Measurements from ENCODE around the gene LPIN3. TPM values are rescaled to one million over a fixed set of nuclear protein-coding genes. Genes with fewer than 3 reads are reported as not detected.

The LPIN3 gene
- polyA plus RNA-seq, 3 donors = 0.01 TPM; not detected in 2

GRCh38 chr20:41393705-41394066 lies 53.1 kb downstream of the LPIN3 start:
- no peaks in the 10 kb centered on the region for H4K20me1 ChIP-seq (ENCODE audit: insufficient read depth, low read length)
- no peak for DNase-seq
- Mint-ChIP-seq H3K36me3 (no peaks in the 10 kb centered on the region), H3K4me1 (peaks cover 2% of the 10 kb centered on the region), H3K9me3 (no peaks in the 10 kb centered on the region), H3K27ac (no peak overlapping the region), H3K27me3 (ENCODE audit: low read depth in 3 of 3) (peaks cover 6 to 10% (median 6%) of the 10 kb centered on the region in 3 donors), H3K4me3 (no peak overlapping the region)
- H3K4me1 ChIP-seq (ENCODE audit: control insufficient read depth in 1 of 2, insufficient read depth in 2 of 2, low read length in 2 of 2) = no peaks in the 10 kb centered on the region
- no peak overlapping the region for H3K4me3 ChIP-seq (replicated peaks in 1 of 3; ENCODE audit: low read depth in 2 of 3, low read length in 3 of 3)
- WGBS (ENCODE audit: insufficient coverage) = no CpG with 5 or more reads among the region's 3 CpGs
- no peak overlapping the region for H3K4me2 ChIP-seq (replicated peaks; ENCODE audit: extremely low read depth, low read length, poor library complexity, severe bottlenecking)
- intact Hi-C loops (cut with micrococcal nuclease) = no loop called here
- no peaks in the 10 kb centered on the region for H3K9me3 ChIP-seq (replicated peaks in 1 of 2; ENCODE audit: control insufficient read depth in 1 of 2, insufficient read depth in 1 of 2, low read length in 2 of 2)
- no peaks in the 10 kb centered on the region for H3K79me2 ChIP-seq (ENCODE audit: insufficient read depth, low read length)
- H3K9ac ChIP-seq (ENCODE audit: insufficient read depth, low read length, poor library complexity, severe bottlenecking) = no peak overlapping the region
- no peak overlapping the region for H3K27ac ChIP-seq (ENCODE audit: low read depth in 1 of 2, low read length in 2 of 2)
- H3K36me3 ChIP-seq (replicated peaks in 1 of 2; ENCODE audit: control insufficient read depth in 1 of 2, insufficient read depth in 2 of 2, low read length in 2 of 2) = no peaks in the 10 kb centered on the region
- TF ChIP-seq CTCF (IDR thresholded peaks at IDR 0.05) = no peak
- no peak overlapping the region for H2AFZ ChIP-seq (ENCODE audit: insufficient read depth, low read depth, low read length, poor library complexity, severe bottlenecking)
- H3K27me3 ChIP-seq (ENCODE audit: control insufficient read depth in 2 of 2, insufficient read depth in 2 of 2, low read length in 2 of 2) = no peaks in the 10 kb centered on the region

GRCh38 chr20:41394081-41394480 lies 53.5 kb downstream of the LPIN3 start:
- H3K27me3 ChIP-seq (ENCODE audit: control insufficient read depth in 2 of 2, insufficient read depth in 2 of 2, low read length in 2 of 2) = no peaks in the 10 kb centered on the region
- no peak overlapping the region for H2AFZ ChIP-seq (ENCODE audit: insufficient read depth, low read depth, low read length, poor library complexity, severe bottlenecking)
- H3K9me3 ChIP-seq (replicated peaks in 1 of 2; ENCODE audit: control insufficient read depth in 1 of 2, insufficient read depth in 1 of 2, low read length in 2 of 2) = no peaks in the 10 kb centered on the region
- no peaks in the 10 kb centered on the region for H4K20me1 ChIP-seq (ENCODE audit: insufficient read depth, low read length)
- H3K4me3 ChIP-seq (replicated peaks in 1 of 3; ENCODE audit: low read depth in 2 of 3, low read length in 3 of 3) = no peak overlapping the region
- H3K4me2 ChIP-seq (replicated peaks; ENCODE audit: extremely low read depth, low read length, poor library complexity, severe bottlenecking) = no peak overlapping the region
- no peak overlapping the region for H3K27ac ChIP-seq (ENCODE audit: low read depth in 1 of 2, low read length in 2 of 2)
- no peak for DNase-seq
- no peaks in the 10 kb centered on the region for H3K36me3 ChIP-seq (replicated peaks in 1 of 2; ENCODE audit: control insufficient read depth in 1 of 2, insufficient read depth in 2 of 2, low read length in 2 of 2)
- Mint-ChIP-seq H3K36me3 (no peaks in the 10 kb centered on the region), H3K27me3 (ENCODE audit: low read depth in 3 of 3) (peaks cover 6 to 10% (median 6%) of the 10 kb centered on the region in 3 donors), H3K4me1 (peaks cover 2% of the 10 kb centered on the region), H3K9me3 (no peaks in the 10 kb centered on the region), H3K4me3 (no peak overlapping the region), H3K27ac (no peak overlapping the region)
- WGBS (ENCODE audit: insufficient coverage) = 97% methylated on average over 2 of the region's 2 CpGs
- H3K79me2 ChIP-seq (ENCODE audit: insufficient read depth, low read length) = no peaks in the 10 kb centered on the region
- intact Hi-C loops (cut with micrococcal nuclease) = no loop called here
- no peak overlapping the region for H3K9ac ChIP-seq (ENCODE audit: insufficient read depth, low read length, poor library complexity, severe bottlenecking)
- no peak for TF ChIP-seq CTCF (IDR thresholded peaks at IDR 0.05)
- H3K4me1 ChIP-seq (ENCODE audit: control insufficient read depth in 1 of 2, insufficient read depth in 2 of 2, low read length in 2 of 2) = no peaks in the 10 kb centered on the region
